SK-N-DZ (cell line): ENCODE measurements around the gene SP2. TPM values are rescaled to one million over a fixed set of nuclear protein-coding genes. Genes with fewer than 3 reads are reported as not detected.

ENCODE experiments used
- DNase-seq: peaks from one replicate; pipeline ENCODE4 v3.0.0-alpha.2; 2015; ENCODE audit warnings: low spot score
- polyA plus RNA-seq, 2 experiments: library from polyadenylated mRNA; depleted of rRNA; stranded (reverse); fragments of >200 nt; gene quantifications; 2 replicates each; pipeline ENCODE4 v1.2.3, GENCODE V29; 2014

SP2 gene
- 1.6 and 2.5 TPM in 2 replicates for polyA plus RNA-seq (2014; cell fraction: cytosol; rRNA removed)
- polyA plus RNA-seq (2014; cell fraction: nucleus; rRNA removed), result 0.85 and 4.6 TPM in 2 replicates

DNA sequence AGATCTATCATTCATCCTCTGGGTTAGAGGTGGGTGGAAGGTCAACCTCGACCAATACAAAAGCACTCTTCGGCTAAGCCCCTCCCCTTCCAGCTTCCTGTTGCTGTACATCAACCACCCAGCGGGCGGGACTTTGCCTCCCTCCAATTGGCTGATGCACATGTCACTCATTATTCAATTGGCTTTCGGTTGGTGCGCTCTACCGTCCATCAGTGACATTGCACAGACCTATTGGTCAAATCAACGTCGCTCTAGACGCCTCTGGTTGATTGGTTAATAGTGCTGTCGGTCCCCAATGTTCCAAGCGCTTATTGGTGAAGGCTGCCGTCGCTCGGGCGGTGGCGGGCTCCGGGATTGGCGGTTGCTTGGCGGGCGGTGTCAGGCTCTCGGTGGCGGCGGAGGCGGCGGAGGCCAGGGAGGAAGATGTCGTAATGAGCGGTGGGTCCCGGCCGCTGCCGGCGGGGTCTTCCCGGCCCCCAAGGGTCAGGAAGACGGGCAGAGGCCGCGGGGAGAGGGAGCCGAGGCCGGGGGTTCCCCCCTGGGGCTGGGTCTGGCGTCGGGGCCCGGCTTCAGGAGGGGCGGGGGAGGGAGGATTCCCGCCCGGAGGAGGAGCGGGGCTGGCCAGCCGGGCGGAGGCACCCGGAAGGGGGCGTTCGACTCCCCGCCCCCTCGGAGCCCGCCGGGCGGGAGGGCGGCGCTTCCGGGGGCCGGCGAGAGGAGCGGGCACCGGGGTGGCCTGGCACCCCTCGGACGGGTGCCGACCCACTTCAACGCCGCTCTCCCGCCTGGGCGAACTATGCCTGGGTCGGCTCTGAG, at the start of gene SP2:
TSS of gene SP2 (plus strand) at position 381 of the 816 bp plus-strand sequence. CDS start at position 432, 51 bp downstream.
- peak; percentile 100 for DNase-seq

- no peak for DNase-seq
These were observed 49.2 kb upstream of the SP2 start for GRCh38 chr17:47846716-47847340.

DNA sequence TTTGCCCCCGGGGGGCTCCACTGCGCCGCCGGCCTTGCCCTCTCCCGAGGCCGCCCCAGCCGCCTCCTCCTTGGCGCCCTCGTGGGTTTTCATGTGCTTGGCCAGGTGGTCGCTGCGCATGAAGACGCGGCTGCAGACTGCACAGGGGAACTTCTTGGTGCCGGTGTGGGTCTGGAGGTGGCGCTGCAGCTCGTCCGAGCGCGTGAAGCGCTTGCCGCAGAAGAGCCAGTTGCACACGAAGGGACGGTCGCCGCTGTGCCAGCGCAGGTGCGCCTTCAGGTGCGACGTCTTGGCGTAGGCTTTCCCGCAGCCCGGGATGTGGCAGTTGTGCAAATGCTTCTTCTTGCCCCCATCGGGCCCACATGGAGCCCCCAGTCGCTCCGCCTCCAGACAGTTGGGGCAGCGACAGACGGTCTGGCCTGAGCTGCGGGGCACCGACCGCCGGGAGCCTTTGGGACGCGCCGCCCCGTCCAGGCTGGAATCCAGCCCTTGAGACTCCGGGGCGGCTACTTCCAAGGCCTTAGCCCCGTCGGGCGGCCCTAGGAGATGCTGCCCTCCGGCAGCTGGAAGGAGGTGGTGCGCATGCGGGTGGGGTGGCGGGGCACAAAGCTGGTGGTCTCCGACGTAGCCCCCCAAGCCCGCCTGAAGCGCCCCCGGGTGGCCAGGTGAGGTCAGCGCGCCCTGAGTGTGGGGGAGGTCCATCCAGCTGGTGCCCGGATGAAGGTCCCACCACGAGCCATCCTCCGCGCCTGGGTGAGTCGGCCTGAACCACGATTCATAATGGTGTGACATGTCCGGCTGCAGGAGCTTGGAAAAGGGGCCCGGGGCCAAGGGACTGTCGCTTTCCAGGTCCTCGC, 48.5 kb upstream of the SP2 start:
- peak; percentile 40 for DNase-seq

GRCh38 chr17:47848198-47848513, 47.9 kb upstream of the SP2 start:
- no peak for DNase-seq

GRCh38 chr17:47850373-47850691, 45.7 kb upstream of the SP2 start:
- no peak for DNase-seq

DNA sequence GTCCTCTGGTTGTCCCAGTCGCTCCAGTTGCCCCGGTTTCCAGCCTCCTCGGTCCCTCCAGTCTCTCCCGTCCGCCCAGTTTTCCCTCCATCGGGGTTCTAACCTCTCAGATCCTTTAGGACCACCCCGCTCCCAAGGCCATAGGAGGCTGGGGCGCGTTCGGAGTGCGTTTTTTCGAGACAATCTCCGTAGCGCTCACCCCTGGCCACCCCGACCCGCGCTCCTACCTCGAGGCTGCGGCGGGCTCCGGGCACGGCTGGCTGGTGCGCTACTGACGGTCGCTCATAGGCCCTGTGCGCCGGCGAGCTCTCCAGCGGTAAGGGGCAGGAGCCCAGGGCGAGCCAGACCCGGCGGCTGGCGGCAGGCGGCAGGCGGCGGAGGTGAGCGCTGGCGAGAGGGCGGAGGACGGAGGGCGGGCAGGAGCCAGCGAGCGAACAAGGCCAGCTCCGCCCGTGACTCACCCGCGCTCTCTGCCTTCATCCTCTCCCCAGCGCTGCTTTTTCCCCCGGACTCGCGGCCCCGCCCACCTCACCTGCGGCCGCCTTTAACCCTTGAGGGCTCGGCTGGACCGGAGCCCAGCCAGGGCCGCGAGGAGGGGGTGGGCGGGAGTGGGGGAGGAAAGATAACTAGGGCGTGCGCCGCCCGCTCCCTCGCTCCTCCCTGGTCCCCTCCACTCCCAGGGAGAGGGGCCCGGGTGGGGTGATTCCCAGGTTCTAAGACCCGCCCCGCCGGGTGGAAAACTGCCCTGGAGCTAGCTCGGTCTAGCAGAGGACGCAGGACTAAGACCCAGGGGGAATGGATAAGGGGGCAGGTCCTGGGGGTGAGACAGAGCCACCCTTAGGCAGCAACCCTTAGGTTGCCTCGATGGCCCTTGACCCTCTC, 45.1 kb upstream of the SP2 start, which contains the start of gene SP6:
TSS of gene SP6 (minus strand) at position 472 of the 882 bp plus-strand sequence. CDS start 2,734 bp downstream, outside the sequence.
- DNase-seq, result peak; percentile 70

- no peak for DNase-seq
These were observed 44.3 kb upstream of the SP2 start for GRCh38 chr17:47851764-47852112.

GRCh38 chr17:47852113-47852949, 43.7 kb upstream of the SP2 start:
- no peak for DNase-seq

GRCh38 chr17:47853616-47854015, 42.4 kb upstream of the SP2 start:
- DNase-seq, result no peak

- no peak for DNase-seq
These were observed 40.3 kb upstream of the SP2 start for GRCh38 chr17:47855737-47856136.

DNA sequence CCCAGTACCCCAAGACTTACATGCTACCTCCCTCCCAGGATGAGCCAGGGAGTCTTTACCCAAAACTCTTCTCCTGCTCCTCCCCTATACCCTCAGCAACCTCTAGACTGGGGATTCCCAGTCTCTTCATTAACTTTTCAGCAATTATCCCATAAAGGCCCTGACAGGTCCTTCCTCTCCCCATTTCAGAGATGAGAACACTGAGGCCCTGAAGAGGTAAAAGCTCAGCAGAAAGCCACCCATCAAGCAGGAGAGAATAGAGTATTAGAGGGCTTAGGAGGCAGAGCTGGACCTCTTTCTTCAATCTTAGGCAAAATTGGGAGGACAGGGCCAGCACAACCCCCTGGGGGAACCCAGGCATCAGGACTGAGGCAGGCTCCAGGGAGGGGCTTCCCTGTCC, 39.2 kb upstream of the SP2 start:
- DNase-seq, result no peak

DNA sequence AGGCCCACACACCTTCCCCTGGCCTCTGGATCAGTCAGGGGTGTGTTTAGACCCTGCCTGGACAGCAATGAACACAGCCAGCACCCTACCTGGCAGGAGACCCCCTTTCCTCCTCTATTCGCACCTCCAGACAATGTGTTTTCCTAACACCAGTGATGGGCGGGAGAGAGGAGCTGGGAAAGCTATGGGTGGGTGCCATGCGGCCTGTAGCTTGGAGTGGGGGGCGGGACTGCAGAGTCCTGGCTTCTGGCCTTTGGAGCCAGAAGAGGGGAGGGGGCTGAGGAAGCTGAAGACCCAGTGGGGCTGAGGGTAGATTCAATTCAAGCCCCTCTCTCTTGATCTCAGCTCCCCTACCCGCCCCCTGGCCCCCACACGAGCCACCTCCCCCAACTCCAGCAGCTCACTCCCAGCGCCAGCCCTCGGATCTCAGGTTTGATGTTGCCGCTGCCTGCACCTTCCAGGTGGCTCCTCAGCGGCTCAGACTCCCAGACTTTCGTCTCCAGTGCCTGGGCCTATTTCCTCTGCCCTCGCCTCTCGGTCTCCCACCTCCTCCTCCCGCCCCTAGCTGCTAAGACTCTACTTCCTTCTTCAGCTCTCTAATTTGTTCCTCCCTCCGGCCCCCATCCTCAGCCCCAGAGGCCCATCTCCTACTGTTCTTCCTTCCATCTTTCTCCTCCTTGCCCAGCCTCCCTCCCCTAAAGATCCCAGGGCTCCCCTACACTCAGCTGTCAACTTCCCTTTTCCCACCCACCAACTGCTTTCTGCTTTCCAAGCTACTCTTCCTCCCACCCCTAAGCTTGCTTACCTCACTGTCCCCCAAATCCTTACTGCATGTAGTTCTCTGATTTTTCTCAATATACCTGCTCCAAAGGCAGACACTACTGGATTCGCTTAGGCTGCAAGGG, 38.2 kb upstream of the SP2 start:
- DNase-seq, result no peak

- no peak for DNase-seq
These were observed 35.6 kb upstream of the SP2 start for GRCh38 chr17:47860386-47860785.

GRCh38 chr17:47862621-47863440, 33.2 kb upstream of the SP2 start:
- DNase-seq, result no peak

DNA sequence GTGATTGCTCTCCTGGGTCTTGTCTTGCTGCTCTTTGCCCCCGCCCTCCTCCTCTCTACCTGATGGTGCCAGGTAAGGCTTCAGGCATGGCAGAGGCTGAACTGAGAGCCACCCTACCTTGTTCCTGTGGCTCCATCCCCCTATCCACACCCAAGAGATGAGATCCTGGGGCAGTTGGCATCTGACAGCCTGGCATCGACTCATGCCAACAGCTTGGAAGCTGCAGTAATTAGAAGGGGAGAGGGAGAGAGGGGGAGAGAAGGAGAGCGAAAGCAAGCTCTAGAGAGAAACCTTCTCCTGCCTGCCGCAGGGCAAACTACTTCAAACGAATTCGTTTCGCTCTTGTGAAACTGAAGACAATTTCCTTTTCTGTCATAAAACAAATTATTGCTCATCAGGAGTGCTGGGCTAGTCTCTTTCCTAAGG, 31.2 kb upstream of the SP2 start:
- no peak for DNase-seq

GRCh38 chr17:47866941-47867340, 29.1 kb upstream of the SP2 start:
- DNase-seq, result peak; percentile 85

DNA sequence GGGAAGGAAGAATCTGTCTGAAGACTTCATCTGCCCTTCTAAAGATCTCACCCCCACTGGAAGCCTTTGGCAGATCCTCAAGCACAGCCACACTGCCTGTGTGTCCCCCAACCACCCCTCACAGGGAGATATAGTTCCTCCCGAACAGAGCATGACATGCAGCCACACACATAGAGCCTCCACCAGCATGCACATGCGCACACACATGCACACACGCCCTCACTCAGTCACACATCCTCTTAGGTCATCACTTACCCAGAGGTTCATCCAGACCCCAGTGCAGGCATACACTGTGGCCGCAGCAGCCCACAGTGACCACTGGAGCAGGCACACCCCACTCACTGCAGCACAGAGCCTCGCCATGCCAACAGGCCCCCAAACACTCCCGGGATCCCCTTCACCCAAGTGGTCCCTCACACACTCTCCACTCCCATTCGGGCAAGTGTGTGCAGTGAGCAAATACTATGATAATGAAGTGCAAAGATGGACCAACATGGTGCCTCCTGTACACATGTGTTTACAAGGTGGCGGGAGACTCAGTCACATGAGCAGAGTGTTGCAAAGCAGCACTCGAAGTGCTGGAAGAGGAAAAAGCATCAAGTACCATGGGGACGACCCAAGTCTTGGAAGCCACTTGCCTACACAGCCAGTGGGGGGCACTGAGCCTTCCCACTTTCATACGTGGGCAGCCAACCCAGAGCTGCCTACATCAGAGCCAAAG, 28.1 kb upstream of the SP2 start:
- DNase-seq, result no peak

GRCh38 chr17:47869114-47869513, 26.9 kb upstream of the SP2 start:
- no peak for DNase-seq
